Measurements from ENCODE around the gene FAT2.

The FAT2 gene

DNA sequence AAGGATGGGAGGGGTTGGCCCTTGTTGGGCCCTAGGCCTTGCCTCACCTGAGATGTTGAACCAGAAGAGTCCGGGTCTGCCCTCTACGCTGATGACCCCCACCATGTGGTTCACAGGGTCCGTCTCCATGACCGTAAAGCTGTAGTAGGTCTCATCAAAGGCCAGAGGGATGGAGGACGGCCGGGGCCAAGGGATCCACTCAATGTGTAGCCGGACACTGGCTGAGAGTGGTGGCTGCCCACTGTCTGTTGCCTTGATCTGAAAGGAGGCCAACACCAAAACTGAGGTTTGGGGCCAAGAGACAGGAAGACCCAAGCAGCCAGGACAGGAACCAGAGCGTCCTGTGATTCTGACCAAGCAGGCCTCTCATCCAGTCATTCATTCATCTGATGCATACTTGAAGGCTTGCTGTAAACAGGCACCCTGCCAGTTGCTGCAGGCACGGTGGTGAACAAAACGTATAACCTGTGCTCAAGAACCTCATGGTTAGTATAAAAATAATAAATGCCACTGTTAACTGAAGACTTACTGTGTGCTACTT lies 37.9 kb downstream of the FAT2 start:
- no peak for DNase-seq

- DNase-seq: no peak
Measured at GRCh38 chr5:151551985-151552384, 39.1 kb downstream of the FAT2 start.

DNA sequence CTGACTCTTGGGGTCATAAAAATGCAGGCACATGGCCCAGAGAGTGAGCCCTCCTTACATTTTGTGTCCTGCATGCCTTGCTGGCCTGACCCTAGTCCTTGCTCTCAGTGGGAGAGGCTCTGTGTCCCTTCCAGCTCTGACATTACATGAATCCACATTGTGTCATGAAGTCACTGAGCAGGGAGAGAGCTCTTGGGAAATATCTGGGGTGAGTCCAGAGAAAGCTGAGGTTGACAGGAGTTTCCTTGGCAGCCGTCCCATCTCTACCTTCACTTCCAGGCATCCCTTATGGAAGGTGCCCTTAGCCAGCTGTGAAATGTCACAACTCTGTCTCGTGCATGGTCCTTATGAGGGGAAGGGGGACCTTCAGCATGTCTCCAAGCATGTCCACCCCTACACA lies 41.0 kb downstream of the FAT2 start:
- DNase-seq: no peak

- no peak for DNase-seq
Measured at GRCh38 chr5:151549713-151550112, 41.4 kb downstream of the FAT2 start.

DNA sequence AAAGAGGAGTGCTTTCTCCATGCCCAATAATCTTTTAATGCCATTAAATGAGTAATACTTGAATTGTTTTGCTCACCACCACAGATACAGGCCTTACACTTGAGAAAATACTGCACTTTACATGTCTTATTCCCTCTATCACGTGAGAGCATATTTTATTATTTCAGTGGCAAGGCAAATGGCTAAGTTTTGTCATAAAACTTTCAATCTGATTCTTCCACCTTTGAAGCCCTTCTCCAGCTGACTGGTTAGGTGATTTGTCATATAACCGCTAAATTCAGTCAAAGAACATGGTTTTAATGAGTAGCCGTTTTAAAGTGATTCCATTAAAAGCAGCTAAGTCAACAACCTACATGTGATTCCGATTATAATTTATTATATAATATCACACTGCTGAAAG lies 43.8 kb downstream of the FAT2 start:
- no peak for DNase-seq

GRCh38 chr5:151541571-151541970 lies 49.6 kb downstream of the FAT2 start:
- no peak for DNase-seq

Data from activated T-cell treated with anti-CD3 and anti-CD28 coated beads, Interleukin-2, amount 50 U/mL, for 48 hours (primary cell).